B cell (primary cell): ENCODE measurements around the gene LSS. TPM values are rescaled to one million over a fixed set of nuclear protein-coding genes. Genes with fewer than 3 reads are reported as not detected.

Source experiments
- ATAC-seq: fragments of 200-7000 bp; cut with Tn5 transposase; one replicate; pipeline ENCODE4 v1.10.0; 2021; ENCODE audit warnings: low read depth, mild to moderate bottlenecking, moderate number of reproducible peaks, moderate library complexity
- CTCF ChIA-PET: fragments of 350-600 bp; sonication (Branson Sonifier 250); formaldehyde crosslinking; loops from one replicate; lab custom pipeline; 2021; ENCODE audit warnings: antibody characterized with exemption, inconsistent platforms; lab: Charles Lee
- POLR2A ChIA-PET: fragments of 350-600 bp; sonication (Branson Sonifier 250); formaldehyde crosslinking; loops from one replicate; lab custom pipeline; 2021; ENCODE audit warnings: antibody characterized with exemption; lab: Charles Lee
- DNase-seq: peaks from one replicate; pipeline ENCODE4 v3.0.0; 2013
- H2AFZ ChIP-seq: 2 replicates; pipeline ENCODE4 v1.6.1; 2012; ENCODE audit warnings: mild to moderate bottlenecking, low read depth, low read length; ENCODE audit not compliant: insufficient read depth, poor library complexity, severe bottlenecking
- H3K27ac ChIP-seq, 2 donors: 1 replicate in 1 of 2; 2 replicates in 1 of 2; pipeline ENCODE4 v1.5.1; 2012 to 2013; ENCODE audit warnings: low read length in 2 of 2, mild to moderate bottlenecking in 2 of 2, moderate library complexity in 1 of 2
- H3K27me3 ChIP-seq, 4 experiments: fragments of 200-600 bp in 1 of 4; sonication (generic) in 1 of 4; replicated peaks in 1 of 4; 1 replicate in 2 of 4; 2 replicates in 2 of 4; pipeline versions ENCODE4 v1.6.1 to v1.7.0; 2013 to 2016; ENCODE audit warnings: low read length in 3 of 4, mild to moderate bottlenecking in 2 of 4, mixed read lengths in 1 of 4, moderate library complexity in 1 of 4; ENCODE audit not compliant: insufficient read depth in 4 of 4, control insufficient read depth in 3 of 4; ENCODE audit errors: control extremely low read depth in 1 of 4
- H3K36me3 ChIP-seq, 2 experiments: replicated peaks in 1 of 2; 1 replicate in 1 of 2; 2 replicates in 1 of 2; pipeline versions ENCODE4 v1.6.1 to v1.7.1; 2013; ENCODE audit warnings: low read length in 1 of 2; ENCODE audit not compliant: insufficient read depth in 2 of 2, control insufficient read depth in 1 of 2; ENCODE audit errors: control extremely low read depth in 1 of 2, extremely low read depth in 1 of 2
- H3K4me1 ChIP-seq, 2 donors: fragments of 200-600 bp in 1 of 2; sonication (generic) in 1 of 2; 1 replicate in 1 of 2; 2 replicates in 1 of 2; pipeline versions ENCODE4 v1.5.1 to v1.6.1; 2013 to 2017; ENCODE audit warnings: low read length in 2 of 2; ENCODE audit not compliant: control insufficient read depth in 2 of 2, insufficient read depth in 2 of 2
- H3K4me2 ChIP-seq: replicated peaks from 2 replicates; pipeline ENCODE3; 2012; ENCODE audit warnings: mild to moderate bottlenecking, low read depth, low read length; ENCODE audit not compliant: poor library complexity, severe bottlenecking
- H3K4me3 ChIP-seq, 5 experiments: fragments of 200-600 bp in 1 of 5; sonication (generic) in 1 of 5; 1 replicate in 3 of 5; 2 replicates in 2 of 5; pipeline versions ENCODE4 v1.5.1 to v1.7.0; 2011 to 2016; ENCODE audit warnings: low read length in 4 of 5, mild to moderate bottlenecking in 4 of 5, low read depth in 2 of 5, control low read depth in 1 of 5, moderate library complexity in 1 of 5; ENCODE audit not compliant: insufficient read depth in 1 of 5; ENCODE audit errors: control extremely low read depth in 1 of 5, extremely low read depth in 1 of 5
- H3K79me2 ChIP-seq: fragments of 200-600 bp; sonication (generic); one replicate; pipeline ENCODE4 v1.6.0; 2016; ENCODE audit warnings: low read length; ENCODE audit not compliant: control insufficient read depth, insufficient read depth
- H3K9ac ChIP-seq: fragments of 200-600 bp; sonication (generic); 2 replicates; pipeline ENCODE4 v1.6.1; 2017; ENCODE audit warnings: mild to moderate bottlenecking, low read length, moderate library complexity
- H3K9me3 ChIP-seq, 3 donors: one replicate each; pipeline versions ENCODE4 v1.6.1 to v1.7.1; 2013; ENCODE audit warnings: low read length in 2 of 3; ENCODE audit not compliant: control insufficient read depth in 2 of 3, insufficient read depth in 1 of 3; ENCODE audit errors: control extremely low read depth in 1 of 3
- H4K20me1 ChIP-seq: 2 replicates; pipeline ENCODE4 v1.6.0; 2012; ENCODE audit warnings: mild to moderate bottlenecking, low read length; ENCODE audit not compliant: insufficient read depth, control insufficient read depth, poor library complexity, severe bottlenecking
- H3K27ac Mint-ChIP-seq: one replicate; pipeline ENCODE4 v1.8.0; 2021; ENCODE audit warnings: mixed read lengths
- H3K27me3 Mint-ChIP-seq: one replicate; pipeline ENCODE4 v1.8.0; 2021; ENCODE audit warnings: mixed read lengths
- H3K4me1 Mint-ChIP-seq: one replicate; pipeline ENCODE4 v1.8.0; 2021; ENCODE audit warnings: mixed read lengths
- H3K4me3 Mint-ChIP-seq: one replicate; pipeline ENCODE4 v1.8.0; 2021; ENCODE audit warnings: mixed read lengths
- H3K9me3 Mint-ChIP-seq: one replicate; pipeline ENCODE4 v1.8.0; 2022; ENCODE audit warnings: mixed read lengths; ENCODE audit not compliant: insufficient read depth
- EZH2 ChIP-seq: IDR thresholded peaks from 2 replicates; pipeline ENCODE4 v1.6.1; 2012; ENCODE audit warnings: borderline replicate concordance, low read depth, mild to moderate bottlenecking, moderate library complexity, low read length; ENCODE audit not compliant: insufficient read depth, poor library complexity, severe bottlenecking
- WGBS: methylation state at CpG from one replicate; pipeline ENCODE4 v1.1.5; 2013; ENCODE audit warnings: missing lambda C conversion rate; ENCODE audit not compliant: insufficient coverage; 5-methylcytosine and 5-hydroxymethylcytosine counted together
- intact Hi-C: fragments of 100-400 bp; cut with micrococcal nuclease; formaldehyde crosslinking; loops from one replicate; pipeline ENCODE4 v1.10.0; 2022
- polyA plus RNA-seq: library from polyadenylated mRNA; depleted of rRNA; stranded (reverse); fragments of >200 nt; gene quantifications from 2 replicates; pipeline ENCODE4 v1.2.3, GENCODE V29; 2012
- total RNA-seq, 2 donors: library from RNA; stranded (reverse); fragments of 120-200 nt in 1 of 2; gene quantifications; 1 replicate in 1 of 2; 2 replicates in 1 of 2; pipeline versions ENCODE4 v1.2.3 to v1.2.4, GENCODE V29; 2013 to 2022
- TF ChIP-seq, protein P1 (sequence below): fragments of 200-600 bp; IDR thresholded peaks from one replicate; pipeline ENCODE4 v1.8.0; 2022; ENCODE audit warnings: antibody characterized with exemption, mild to moderate bottlenecking

LSS gene
- total and polyA plus RNA-seq, 2 donors (not counting 1 experiment from before 2014, with no cell fraction given) = 30.2 to 58.1 TPM

DNA sequence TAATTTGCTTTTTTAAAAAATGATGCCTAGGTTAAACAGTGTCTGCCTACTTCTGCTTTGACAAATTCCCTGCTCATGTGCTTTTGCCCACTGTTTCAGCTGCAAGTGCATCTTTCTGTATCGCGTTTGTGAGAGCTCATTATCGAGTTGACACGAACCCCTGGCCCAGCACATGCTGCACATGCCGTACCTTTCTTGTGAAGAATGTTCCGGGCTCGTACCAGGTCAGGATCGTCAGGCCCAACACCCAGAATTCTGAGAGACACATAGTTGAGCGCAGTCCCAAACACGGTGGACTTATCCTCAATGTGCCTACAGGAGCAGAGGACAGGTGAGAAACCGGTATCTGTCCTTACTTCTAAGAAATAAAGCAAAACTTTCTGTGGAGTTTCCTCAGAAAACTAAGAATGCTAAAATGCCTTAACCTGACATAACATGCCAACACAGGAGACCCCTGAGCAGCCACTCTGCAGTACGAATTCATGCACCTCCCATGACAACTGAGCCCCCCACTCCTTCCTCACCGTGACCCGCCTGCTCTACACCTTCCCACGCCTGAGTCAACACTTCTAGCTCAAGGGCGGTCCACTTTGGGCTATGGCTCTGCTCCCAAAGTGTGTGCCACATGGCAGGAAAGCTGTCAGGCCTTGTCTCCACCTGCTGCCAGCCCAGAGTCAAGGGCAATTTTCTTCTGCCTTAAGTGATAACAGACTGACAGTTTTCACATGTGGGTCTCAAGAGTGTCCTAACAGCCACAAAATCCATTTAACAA is 6.7 kb downstream of the LSS start:
- H3K4me1 ChIP-seq = peaks cover under 1 to 2% of the 10 kb centered on the region in 2 donors
- Mint-ChIP-seq H3K27me3 (no peaks in the 10 kb centered on the region), H3K9me3 (no peaks in the 10 kb centered on the region), H3K4me1 (peaks cover 13% of the 10 kb centered on the region), H3K4me3 (no peak overlapping the region), H3K27ac (no peak overlapping the region)
- no peaks in the 10 kb centered on the region for H3K27me3 ChIP-seq
- no peak overlapping the region for H3K9ac ChIP-seq
- ATAC-seq = no peak
- peaks cover 36% of the 10 kb centered on the region for H3K79me2 ChIP-seq
- no peaks in the 10 kb centered on the region for H4K20me1 ChIP-seq
- POLR2A ChIA-PET = no interaction called here
- H3K27ac ChIP-seq = no peak overlapping the region
- 98% methylated on average over 16 of the region's 16 CpGs for WGBS
- CTCF ChIA-PET = no interaction called here
- H2AFZ ChIP-seq = no peak overlapping the region
- intact Hi-C loops = no loop called here
- H3K4me3 ChIP-seq = no peak overlapping the region
- H3K9me3 ChIP-seq = no peaks in the 10 kb centered on the region
- no peak overlapping the region for H3K4me2 ChIP-seq
- no peak for DNase-seq
- peaks cover 0 to 2% of the 10 kb centered on the region in 2 experiments for H3K36me3 ChIP-seq
- TF ChIP-seq, protein P1, sequence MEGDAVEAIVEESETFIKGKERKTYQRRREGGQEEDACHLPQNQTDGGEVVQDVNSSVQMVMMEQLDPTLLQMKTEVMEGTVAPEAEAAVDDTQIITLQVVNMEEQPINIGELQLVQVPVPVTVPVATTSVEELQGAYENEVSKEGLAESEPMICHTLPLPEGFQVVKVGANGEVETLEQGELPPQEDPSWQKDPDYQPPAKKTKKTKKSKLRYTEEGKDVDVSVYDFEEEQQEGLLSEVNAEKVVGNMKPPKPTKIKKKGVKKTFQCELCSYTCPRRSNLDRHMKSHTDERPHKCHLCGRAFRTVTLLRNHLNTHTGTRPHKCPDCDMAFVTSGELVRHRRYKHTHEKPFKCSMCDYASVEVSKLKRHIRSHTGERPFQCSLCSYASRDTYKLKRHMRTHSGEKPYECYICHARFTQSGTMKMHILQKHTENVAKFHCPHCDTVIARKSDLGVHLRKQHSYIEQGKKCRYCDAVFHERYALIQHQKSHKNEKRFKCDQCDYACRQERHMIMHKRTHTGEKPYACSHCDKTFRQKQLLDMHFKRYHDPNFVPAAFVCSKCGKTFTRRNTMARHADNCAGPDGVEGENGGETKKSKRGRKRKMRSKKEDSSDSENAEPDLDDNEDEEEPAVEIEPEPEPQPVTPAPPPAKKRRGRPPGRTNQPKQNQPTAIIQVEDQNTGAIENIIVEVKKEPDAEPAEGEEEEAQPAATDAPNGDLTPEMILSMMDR = no peak
- no peak for TF ChIP-seq EZH2

DNA sequence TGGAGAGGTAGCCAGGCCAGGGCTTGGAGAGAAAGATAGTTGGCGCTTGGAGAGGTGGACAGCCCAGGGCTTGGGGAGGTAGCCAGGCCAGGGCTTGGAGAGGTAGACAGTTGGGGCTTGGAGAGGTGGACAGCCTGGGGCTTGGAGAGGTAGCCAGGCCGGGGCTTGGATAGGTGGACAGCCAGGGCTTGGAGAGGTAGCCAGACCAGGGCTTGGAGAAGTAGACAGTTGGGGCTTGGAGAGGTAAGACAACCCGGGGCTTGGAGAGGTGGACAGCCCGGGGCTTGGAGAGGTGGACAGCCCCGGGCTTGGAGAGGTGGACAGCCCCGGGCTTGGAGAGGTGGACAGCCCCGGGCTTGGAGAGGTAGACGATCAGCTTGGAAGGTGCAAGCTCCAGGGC is 7.7 kb downstream of the LSS start:
- Histone ChIP-seq H3K4me1 (no peaks in the 10 kb centered on the region), H3K79me2 (peaks cover 34% of the 10 kb centered on the region), H3K9me3 (no peaks in the 10 kb centered on the region), H2AFZ (no peak overlapping the region), H4K20me1 (no peaks in the 10 kb centered on the region), H3K4me3 (no peak overlapping the region), H3K36me3 (peaks cover 0 to 2% of the 10 kb centered on the region in 2 experiments), H3K27me3 (no peaks in the 10 kb centered on the region), H3K27ac (no peak overlapping the region), H3K4me2 (no peak overlapping the region), H3K9ac (no peak overlapping the region)
- Mint-ChIP-seq H3K27ac (no peak overlapping the region), H3K4me1 (peaks cover 5% of the 10 kb centered on the region), H3K27me3 (no peaks in the 10 kb centered on the region), H3K9me3 (no peaks in the 10 kb centered on the region), H3K4me3 (no peak overlapping the region)
- intact Hi-C loops = no loop called here
- DNase-seq = no peak
- ChIA-PET POLR2A (no interaction called here), CTCF (no interaction called here)
- no peak for ATAC-seq
- 97% methylated on average over 8 of the region's 8 CpGs for WGBS
- no peak for TF ChIP-seq EZH2
- TF ChIP-seq, protein P1 = no peak
